Tibial nerve (tissue), 4 donors: ENCODE data around the gene BAIAP3. TPM values are rescaled to one million over a fixed set of nuclear protein-coding genes. Genes with fewer than 3 reads are reported as not detected.

ENCODE experiments used
- DNase-seq, 2 donors: peaks; one replicate each; pipeline ENCODE4 v3.0.0-alpha.2; 2019; ENCODE audit warnings: low spot score in 2 of 2
- H3K27ac ChIP-seq, 4 donors: fragments of 200-600 bp; sonication (generic) in 3 of 4; one replicate each; pipeline ENCODE4 v1.5.1; 2017 to 2019; ENCODE audit warnings: mild to moderate bottlenecking in 1 of 4
- H3K27me3 ChIP-seq, 2 donors: fragments of 200-600 bp; sonication (generic) in 1 of 2; one replicate each; pipeline versions ENCODE4 v1.5.1 to v1.6.0; 2017 to 2019
- H3K36me3 ChIP-seq, 3 donors: fragments of 200-600 bp; sonication (generic); one replicate each; pipeline ENCODE4 v1.5.1; 2018 to 2019
- H3K4me1 ChIP-seq, 4 donors: fragments of 200-600 bp; sonication (generic) in 3 of 4; one replicate each; pipeline ENCODE4 v1.5.1; 2017 to 2019
- H3K4me3 ChIP-seq, 4 donors: fragments of 200-600 bp; sonication (generic) in 3 of 4; one replicate each; pipeline ENCODE4 v1.5.1; 2017 to 2019; ENCODE audit warnings: mild to moderate bottlenecking in 1 of 4, moderate library complexity in 1 of 4
- H3K9me3 ChIP-seq, 4 donors: fragments of 200-600 bp; sonication (generic) in 3 of 4; one replicate each; pipeline ENCODE4 v1.5.1; 2017 to 2019
- CTCF ChIP-seq, 5 experiments: fragments of 200-600 bp in 3 of 5; fragments of 450-650 bp in 2 of 5; sonication (generic) in 3 of 5; IDR thresholded peaks; one replicate each; pipeline ENCODE4 v1.5.1; 2016 to 2019; ENCODE audit warnings: antibody characterized with exemption in 5 of 5, mild to moderate bottlenecking in 3 of 5, moderate library complexity in 2 of 5
- EP300 ChIP-seq, 2 donors: sonication (generic); formaldehyde crosslinking; IDR thresholded peaks; one replicate each; pipeline ENCODE4 v1.6.1; 2017; ENCODE audit warnings: antibody characterized with exemption in 2 of 2, mild to moderate bottlenecking in 1 of 2
- POLR2A ChIP-seq, 2 donors: fragments of 450-650 bp; IDR thresholded peaks; one replicate each; pipeline ENCODE4 v1.6.1; 2017; ENCODE audit warnings: antibody characterized with exemption in 2 of 2, mild to moderate bottlenecking in 2 of 2, moderate library complexity in 2 of 2
- WGBS, 2 donors: methylation state at CpG; one replicate each; pipeline ENCODE4 v1.1.5; 2018; 5-methylcytosine and 5-hydroxymethylcytosine counted together
- total RNA-seq, 4 donors: library from RNA; depleted of rRNA; stranded (reverse); fragments of >200 nt; gene quantifications; one replicate each; pipeline ENCODE4 v1.1.0, GENCODE V29; 2016

The BAIAP3 gene
- total RNA-seq, 4 donors from 2014 or later: 0.66 to 2.7 (median 2.3) TPM

- no peak for TF ChIP-seq EP300 (IDR thresholded peaks at IDR 0.05)
- no peak for TF ChIP-seq CTCF (IDR thresholded peaks at IDR 0.05)
- no peak for TF ChIP-seq POLR2A (IDR thresholded peaks at IDR 0.05)
- Histone ChIP-seq H3K4me1 (peaks cover 0 to 28% (median 10%) of the 10 kb centered on the region in 4 donors), H3K4me3 (peak overlapping the region in 1 of 4 donors; percentile 60), H3K36me3 (peaks cover 0 to 71% (median 0%) of the 10 kb centered on the region in 3 donors), H3K9me3 (no peaks in the 10 kb centered on the region), H3K27ac (peak overlapping the region in 1 of 4 donors; percentile 75), H3K27me3 (no peaks in the 10 kb centered on the region)
- no peak for DNase-seq
- WGBS, 2 donors: 87 to 88% methylated on average over 17 to 24 of the region's 25 CpGs
These were observed 44.8 kb downstream of the BAIAP3 start for GRCh38 chr16:1378087-1378803.

GRCh38 chr16:1378804-1379303 lies 45.4 kb downstream of the BAIAP3 start:
- Histone ChIP-seq H3K27ac (peak overlapping the region in 3 of 4 donors; percentile 64 to 75 (median 70)), H3K4me3 (peak overlapping the region; percentile 33 to 60 (median 54)), H3K27me3 (no peaks in the 10 kb centered on the region), H3K9me3 (no peaks in the 10 kb centered on the region), H3K4me1 (peaks cover 0 to 28% (median 10%) of the 10 kb centered on the region in 4 donors), H3K36me3 (peaks cover 0 to 77% (median 3%) of the 10 kb centered on the region in 3 donors)
- 8 to 10% methylated on average over 18 to 28 of the region's 31 CpGs for WGBS, 2 donors
- peak; percentile 45 to 57 for DNase-seq
- TF ChIP-seq EP300 (IDR thresholded peaks at IDR 0.05) (peak in 1 of 2 donors; percentile 35), POLR2A (IDR thresholded peaks at IDR 0.05) (no peak), CTCF (IDR thresholded peaks at IDR 0.05) (no peak)

GRCh38 chr16:1379304-1380076 lies 46.0 kb downstream of the BAIAP3 start:
- TF ChIP-seq EP300 (IDR thresholded peaks at IDR 0.05) (peak in 1 of 2 donors; percentile 1), CTCF (IDR thresholded peaks at IDR 0.05) (no peak)
- Histone ChIP-seq H3K9me3 (no peaks in the 10 kb centered on the region), H3K36me3 (peaks cover 0 to 78% (median 7%) of the 10 kb centered on the region in 3 donors), H3K4me1 (peaks cover 0 to 28% (median 10%) of the 10 kb centered on the region in 4 donors), H3K27me3 (no peaks in the 10 kb centered on the region), H3K27ac (peak overlapping the region in 3 of 4 donors; percentile 64 to 75 (median 70)), H3K4me3 (peak overlapping the region; percentile 33 to 60 (median 54))
- WGBS, 2 donors: 8 to 57% methylated on average over 2 to 44 of the region's 95 CpGs
- peak; percentile 8 to 24 for DNase-seq

- DNase-seq: no peak
- Histone ChIP-seq H3K36me3 (peaks cover 0 to 78% (median 11%) of the 10 kb centered on the region in 3 donors), H3K9me3 (no peaks in the 10 kb centered on the region), H3K4me3 (no peak overlapping the region), H3K4me1 (peaks cover 0 to 28% (median 10%) of the 10 kb centered on the region in 4 donors), H3K27ac (peak overlapping the region in 1 of 4 donors; percentile 43), H3K27me3 (no peaks in the 10 kb centered on the region)
- TF ChIP-seq EP300 (IDR thresholded peaks at IDR 0.05): no peak
- no peak for TF ChIP-seq CTCF (IDR thresholded peaks at IDR 0.05)
- no peak for TF ChIP-seq POLR2A (IDR thresholded peaks at IDR 0.05)
- 79 to 80% methylated on average over 10 of the region's 10 CpGs for WGBS, 2 donors
These were observed 46.8 kb downstream of the BAIAP3 start for GRCh38 chr16:1380195-1380594.
